Measurements from ENCODE around the gene TCF4. TPM values are rescaled to one million over a fixed set of nuclear protein-coding genes. Genes with fewer than 3 reads are reported as not detected.

TCF4 gene
- total RNA-seq, 2 donors from 2014 or later: 0.79 to 1.3 TPM

DNA sequence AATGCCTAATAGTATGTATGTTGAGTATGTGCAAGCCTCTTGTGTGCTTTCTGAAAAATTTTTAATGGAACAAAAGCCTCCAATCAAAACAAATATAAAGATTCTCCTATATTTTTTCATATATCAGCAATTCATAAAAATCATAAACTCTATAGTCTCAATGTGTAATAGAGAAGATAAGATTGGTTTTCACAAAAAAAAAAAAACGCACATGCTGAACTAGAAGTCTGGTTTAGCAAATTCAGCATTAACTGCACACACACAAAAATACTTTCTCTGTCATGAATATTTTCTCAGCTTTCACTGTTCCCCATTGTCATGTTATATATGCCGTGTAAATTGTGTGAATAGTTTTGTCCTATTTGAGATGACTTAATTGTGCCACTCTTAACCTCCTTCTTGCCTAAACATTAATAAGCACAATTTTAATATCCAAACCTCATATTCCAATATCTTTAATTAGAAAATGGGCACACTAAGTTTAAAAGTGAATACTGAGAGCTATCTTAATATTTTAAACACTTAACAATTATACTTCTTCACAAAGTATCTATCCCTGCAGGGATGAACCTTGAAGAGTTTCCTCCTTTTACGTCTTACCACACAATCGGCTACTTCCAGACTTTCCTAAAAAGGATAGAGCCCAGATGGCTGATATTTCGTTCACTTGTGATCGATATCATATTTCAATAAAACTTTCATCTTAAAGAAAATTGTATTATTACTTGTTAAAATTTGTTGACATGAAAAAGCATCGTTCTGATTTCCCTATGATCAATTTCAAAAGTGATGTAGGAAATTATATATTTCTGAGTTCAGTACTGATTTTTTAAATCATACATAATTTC is 242.7 kb downstream of the TCF4 start:
- Mint-ChIP-seq H3K4me3 (no peak overlapping the region), H3K27ac (no peak overlapping the region), H3K36me3 (ENCODE audit: low read depth) (no peaks in the 10 kb centered on the region), H3K27me3 (no peaks in the 10 kb centered on the region), H3K9me3 (no peaks in the 10 kb centered on the region), H3K4me1 (no peaks in the 10 kb centered on the region)
- no peak for ATAC-seq (replicated peaks)

DNA sequence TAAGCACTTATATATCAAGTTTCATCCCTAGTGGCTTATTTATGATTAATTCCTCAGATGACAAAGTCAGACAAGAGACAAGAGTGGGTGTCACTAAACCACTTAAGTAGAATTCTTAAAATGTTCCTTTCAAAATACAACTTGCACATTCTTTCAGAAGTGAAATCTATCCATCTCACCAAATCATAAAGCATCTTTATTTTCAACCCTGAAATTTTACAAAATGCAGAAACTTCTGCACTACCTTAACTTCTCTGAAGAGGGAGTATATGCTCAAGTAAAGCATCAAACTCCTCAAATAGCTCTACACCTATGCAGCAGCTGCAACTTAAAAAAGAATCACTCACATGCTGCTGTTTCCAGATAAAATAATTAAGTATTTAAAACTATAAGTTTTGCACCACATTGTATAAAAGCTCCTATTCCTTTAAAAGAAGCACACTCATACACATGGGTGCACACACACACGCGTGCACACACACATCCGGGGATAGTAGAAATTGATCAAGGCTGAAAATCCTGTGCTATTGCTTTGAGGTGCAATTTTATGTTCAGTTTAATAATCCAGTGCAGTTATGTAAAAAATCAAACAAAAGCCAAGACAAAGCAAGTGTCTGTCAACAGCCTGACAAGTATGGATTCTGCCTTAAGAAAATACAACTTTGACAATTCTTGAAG is 244.5 kb downstream of the TCF4 start:
- no peak for ATAC-seq (replicated peaks)
- no peaks in the 10 kb centered on the region for H3K27me3 Mint-ChIP-seq
- no peaks in the 10 kb centered on the region for H3K36me3 Mint-ChIP-seq (ENCODE audit: low read depth)
- no peak overlapping the region for H3K4me3 Mint-ChIP-seq
- no peaks in the 10 kb centered on the region for H3K9me3 Mint-ChIP-seq
- H3K4me1 Mint-ChIP-seq: no peaks in the 10 kb centered on the region
- no peak overlapping the region for H3K27ac Mint-ChIP-seq

- Mint-ChIP-seq H3K4me3 (no peak overlapping the region), H3K36me3 (ENCODE audit: low read depth) (no peaks in the 10 kb centered on the region), H3K27me3 (no peaks in the 10 kb centered on the region), H3K9me3 (no peaks in the 10 kb centered on the region), H3K27ac (no peak overlapping the region), H3K4me1 (no peaks in the 10 kb centered on the region)
- no peak for ATAC-seq (replicated peaks)
Observed at GRCh38 chr18:55340998-55341397, 247.0 kb downstream of the TCF4 start.

DNA sequence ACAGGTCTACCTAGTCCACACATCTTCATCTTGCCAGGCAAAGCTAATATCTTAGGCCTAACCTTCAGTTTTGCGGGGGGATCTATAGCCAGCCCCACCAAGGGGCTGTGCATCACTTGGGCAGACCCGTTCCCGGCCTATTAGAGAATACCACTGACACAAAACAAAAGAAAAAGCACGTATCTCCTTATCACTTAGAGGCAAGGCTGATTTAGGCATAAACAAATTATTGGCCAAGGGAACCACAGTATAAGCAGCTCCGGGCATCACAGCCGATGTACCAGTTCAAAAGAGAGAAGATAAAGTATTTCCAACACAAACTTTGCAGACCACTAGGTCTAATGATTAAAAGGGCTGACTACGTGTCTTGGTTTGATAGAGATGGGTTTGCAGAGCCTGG is 248.0 kb downstream of the TCF4 start:
- H3K4me3 Mint-ChIP-seq: no peak overlapping the region
- H3K27ac Mint-ChIP-seq: no peak overlapping the region
- H3K9me3 Mint-ChIP-seq: no peaks in the 10 kb centered on the region
- H3K27me3 Mint-ChIP-seq: no peaks in the 10 kb centered on the region
- no peaks in the 10 kb centered on the region for H3K36me3 Mint-ChIP-seq (ENCODE audit: low read depth)
- no peaks in the 10 kb centered on the region for H3K4me1 Mint-ChIP-seq
- ATAC-seq (replicated peaks): no peak

- no peak overlapping the region for H3K27ac Mint-ChIP-seq
- H3K4me1 Mint-ChIP-seq: no peaks in the 10 kb centered on the region
- no peaks in the 10 kb centered on the region for H3K9me3 Mint-ChIP-seq
- no peak overlapping the region for H3K4me3 Mint-ChIP-seq
- no peaks in the 10 kb centered on the region for H3K27me3 Mint-ChIP-seq
- no peak for ATAC-seq (replicated peaks)
- no peaks in the 10 kb centered on the region for H3K36me3 Mint-ChIP-seq (ENCODE audit: low read depth)
Observed at GRCh38 chr18:55338978-55339650, 248.9 kb downstream of the TCF4 start.

GRCh38 chr18:55337908-55338521 is 250.0 kb downstream of the TCF4 start:
- H3K9me3 Mint-ChIP-seq: no peaks in the 10 kb centered on the region
- ATAC-seq (replicated peaks): no peak

DNA sequence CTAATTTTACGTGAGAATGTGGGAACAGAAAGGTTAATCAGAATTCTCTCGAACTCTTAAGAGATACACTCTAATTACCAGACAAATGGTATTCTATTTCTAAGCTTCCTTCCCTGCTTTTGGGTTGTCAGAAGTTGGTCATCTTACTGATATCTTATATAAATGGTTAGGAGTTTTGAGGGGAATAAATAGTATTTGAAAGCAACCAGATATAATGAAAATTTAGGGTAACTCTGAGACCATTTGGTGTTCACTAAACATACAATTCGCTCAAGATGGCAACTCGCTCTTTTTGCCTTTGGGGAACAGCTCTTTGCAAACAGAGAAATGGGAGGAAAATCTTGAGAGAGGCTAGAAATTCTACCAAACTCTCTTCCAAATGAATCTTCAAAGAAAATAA is 250.9 kb downstream of the TCF4 start:
- Mint-ChIP-seq H3K4me3 (no peak overlapping the region), H3K36me3 (ENCODE audit: low read depth) (no peaks in the 10 kb centered on the region), H3K9me3 (no peaks in the 10 kb centered on the region), H3K27ac (no peak overlapping the region), H3K27me3 (no peaks in the 10 kb centered on the region), H3K4me1 (no peaks in the 10 kb centered on the region)
- ATAC-seq (replicated peaks): no peak

More at GRCh38 chr18:55337908-55338521, 250.0 kb downstream of the TCF4 start:
- Mint-ChIP-seq H3K27ac (no peak overlapping the region), H3K4me3 (no peak overlapping the region), H3K36me3 (ENCODE audit: low read depth) (no peaks in the 10 kb centered on the region), H3K27me3 (no peaks in the 10 kb centered on the region), H3K4me1 (no peaks in the 10 kb centered on the region)

DNA sequence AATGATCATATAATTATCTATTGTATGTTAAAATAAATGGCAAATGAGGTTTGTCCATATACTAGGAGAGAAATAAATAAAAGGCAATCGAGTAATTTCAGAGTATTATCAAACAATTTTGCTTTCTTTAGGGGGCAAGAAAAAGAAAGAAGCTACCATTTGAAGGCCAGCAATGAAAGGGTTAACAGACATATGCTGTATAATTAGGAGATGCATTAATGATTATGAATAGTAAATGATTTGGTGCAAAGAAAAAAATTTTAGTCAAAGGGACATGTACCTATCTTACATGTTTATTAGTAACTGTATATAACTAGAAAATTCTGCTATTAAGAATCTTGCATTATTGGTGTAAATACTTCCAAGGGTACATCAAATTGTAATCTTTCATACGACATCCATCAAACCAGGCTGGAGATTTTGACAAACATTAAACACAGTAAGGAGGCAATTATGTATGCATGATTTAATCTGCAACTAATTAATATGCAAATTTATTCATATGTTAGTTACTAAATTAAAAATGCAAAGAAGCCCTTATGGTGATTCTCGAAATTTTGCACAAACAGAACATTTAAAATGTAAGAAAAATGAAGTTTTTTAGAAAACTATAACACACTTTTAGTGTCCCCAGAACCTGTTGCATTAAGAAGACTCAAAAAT is 251.4 kb downstream of the TCF4 start:
- no peak for ATAC-seq (replicated peaks)
- Mint-ChIP-seq H3K36me3 (ENCODE audit: low read depth) (no peaks in the 10 kb centered on the region), H3K9me3 (no peaks in the 10 kb centered on the region)

DNA sequence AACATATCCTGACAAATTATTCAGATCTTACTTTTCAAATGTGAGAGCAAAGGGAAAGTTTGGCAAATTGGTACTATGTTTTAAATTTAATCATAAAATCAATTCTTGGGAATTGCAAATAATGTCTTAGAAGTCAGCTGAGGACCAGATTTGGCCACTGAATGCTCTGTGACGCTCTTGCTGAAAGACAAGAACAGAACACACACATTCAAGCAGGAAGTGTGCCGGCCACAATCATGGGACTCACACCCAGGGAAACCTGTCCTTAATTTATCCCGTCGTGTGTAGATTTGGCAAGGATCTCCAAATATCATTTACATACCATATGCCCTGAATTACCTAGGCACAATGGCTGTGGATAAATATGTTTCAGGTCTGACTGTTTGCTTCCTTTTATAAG is 253.1 kb downstream of the TCF4 start:
- H3K4me1 Mint-ChIP-seq: no peaks in the 10 kb centered on the region
- H3K9me3 Mint-ChIP-seq: no peaks in the 10 kb centered on the region
- no peak overlapping the region for H3K4me3 Mint-ChIP-seq
- no peaks in the 10 kb centered on the region for H3K36me3 Mint-ChIP-seq (ENCODE audit: low read depth)
- ATAC-seq (replicated peaks): no peak
- no peak overlapping the region for H3K27ac Mint-ChIP-seq
- H3K27me3 Mint-ChIP-seq: peaks cover 4% of the 10 kb centered on the region

More for the DNA sequence above, 251.4 kb downstream of the TCF4 start:
- Mint-ChIP-seq H3K27me3 (no peaks in the 10 kb centered on the region), H3K4me1 (no peaks in the 10 kb centered on the region), H3K27ac (no peak overlapping the region), H3K4me3 (no peak overlapping the region)

GRCh38 chr18:55331301-55331700 is 256.7 kb downstream of the TCF4 start:
- H3K36me3 Mint-ChIP-seq (ENCODE audit: low read depth): no peaks in the 10 kb centered on the region
- no peaks in the 10 kb centered on the region for H3K9me3 Mint-ChIP-seq
- H3K27ac Mint-ChIP-seq: no peak overlapping the region
- no peak overlapping the region for H3K4me3 Mint-ChIP-seq
- H3K4me1 Mint-ChIP-seq: no peaks in the 10 kb centered on the region
- H3K27me3 Mint-ChIP-seq: peaks cover 4% of the 10 kb centered on the region
- no peak for ATAC-seq (replicated peaks)

- no peaks in the 10 kb centered on the region for H3K9me3 Mint-ChIP-seq
- ATAC-seq (replicated peaks): no peak
- H3K27me3 Mint-ChIP-seq: peaks cover 14% of the 10 kb centered on the region
- no peak overlapping the region for H3K4me3 Mint-ChIP-seq
- no peak overlapping the region for H3K27ac Mint-ChIP-seq
- H3K4me1 Mint-ChIP-seq: no peaks in the 10 kb centered on the region
- H3K36me3 Mint-ChIP-seq (ENCODE audit: low read depth): no peaks in the 10 kb centered on the region
Observed at GRCh38 chr18:55328301-55328700, 259.7 kb downstream of the TCF4 start.

- Mint-ChIP-seq H3K27ac (no peak overlapping the region), H3K27me3 (peaks cover 16% of the 10 kb centered on the region), H3K4me3 (no peak overlapping the region), H3K9me3 (no peaks in the 10 kb centered on the region), H3K36me3 (ENCODE audit: low read depth) (no peaks in the 10 kb centered on the region), H3K4me1 (no peaks in the 10 kb centered on the region)
- no peak for ATAC-seq (replicated peaks)
Observed at GRCh38 chr18:55327454-55327853, 260.5 kb downstream of the TCF4 start.

DNA sequence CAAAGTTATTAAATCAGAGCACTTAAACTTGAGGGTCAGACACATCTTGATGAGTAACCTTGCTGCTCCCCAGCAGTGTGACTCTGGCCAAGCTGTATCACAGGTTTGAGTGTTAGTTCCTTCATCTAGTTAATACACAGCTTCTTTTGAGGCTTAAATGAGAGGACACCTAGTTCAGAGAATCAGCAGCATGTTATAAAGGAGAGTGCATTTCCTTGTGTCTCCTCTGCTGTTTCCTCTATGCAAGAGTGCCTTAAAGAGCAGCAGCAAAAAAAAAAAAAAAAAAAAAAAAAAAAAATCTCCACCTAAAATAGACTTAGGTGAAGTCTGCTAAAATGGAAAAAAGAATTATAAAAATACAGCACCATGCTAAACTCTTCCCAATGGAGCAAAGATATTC is 261.9 kb downstream of the TCF4 start:
- Mint-ChIP-seq H3K9me3 (no peaks in the 10 kb centered on the region), H3K36me3 (ENCODE audit: low read depth) (no peaks in the 10 kb centered on the region), H3K4me3 (no peak overlapping the region), H3K27ac (no peak overlapping the region), H3K27me3 (peaks cover 19% of the 10 kb centered on the region), H3K4me1 (no peaks in the 10 kb centered on the region)
- ATAC-seq (replicated peaks): no peak

- Mint-ChIP-seq H3K27ac (no peak overlapping the region), H3K4me1 (no peaks in the 10 kb centered on the region), H3K4me3 (no peak overlapping the region), H3K36me3 (ENCODE audit: low read depth) (no peaks in the 10 kb centered on the region), H3K9me3 (no peaks in the 10 kb centered on the region), H3K27me3 (peaks cover 27% of the 10 kb centered on the region)
- ATAC-seq (replicated peaks): no peak
Observed at GRCh38 chr18:55324166-55324565, 263.8 kb downstream of the TCF4 start.

Data from activated T-helper 17 cell treated with anti-CD3 and anti-CD28 coated beads, Interleukin-2, amount 50 U/mL, for 72 hours (primary cell).